ENCODE measurements around the gene AQP7.
"Not testable (repeated sequence)": the region's sequence is repeated elsewhere in the genome, so short reads cannot be mapped to it uniquely, and the experiment has no call there.

AQP7 gene

GRCh38 chr9:33433871-33434270, 31.5 kb upstream of the AQP7 start:
- DNase-seq (ENCODE audit: low read depth): no peak

- DNase-seq (ENCODE audit: low read depth): no peak
These were observed 29.1 kb upstream of the AQP7 start for GRCh38 chr9:33431420-33431819.

DNA sequence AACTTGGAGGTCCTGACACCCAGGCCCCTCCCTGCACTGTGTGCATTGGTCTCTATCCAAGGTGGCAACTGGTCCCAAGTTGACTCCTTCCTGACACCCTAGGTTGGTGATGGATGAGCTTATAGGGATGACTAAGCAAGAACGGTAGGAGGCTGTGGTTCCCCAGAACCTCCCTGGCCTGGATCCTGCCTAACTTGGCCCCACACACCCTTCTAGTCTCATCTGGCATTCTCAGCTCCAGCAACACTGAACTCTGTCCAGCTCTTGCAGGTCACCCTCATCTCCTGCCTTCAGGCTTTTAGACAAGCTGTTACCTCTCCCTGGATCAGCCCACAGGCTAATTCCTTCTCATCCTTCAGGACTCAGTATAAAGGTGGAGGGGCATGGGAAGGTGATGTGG, 28.6 kb upstream of the AQP7 start:
- peak; percentile 18 for DNase-seq (ENCODE audit: low read depth)

- DNase-seq (ENCODE audit: low read depth): no peak
These were observed 27.1 kb upstream of the AQP7 start for GRCh38 chr9:33429256-33429985.

DNA sequence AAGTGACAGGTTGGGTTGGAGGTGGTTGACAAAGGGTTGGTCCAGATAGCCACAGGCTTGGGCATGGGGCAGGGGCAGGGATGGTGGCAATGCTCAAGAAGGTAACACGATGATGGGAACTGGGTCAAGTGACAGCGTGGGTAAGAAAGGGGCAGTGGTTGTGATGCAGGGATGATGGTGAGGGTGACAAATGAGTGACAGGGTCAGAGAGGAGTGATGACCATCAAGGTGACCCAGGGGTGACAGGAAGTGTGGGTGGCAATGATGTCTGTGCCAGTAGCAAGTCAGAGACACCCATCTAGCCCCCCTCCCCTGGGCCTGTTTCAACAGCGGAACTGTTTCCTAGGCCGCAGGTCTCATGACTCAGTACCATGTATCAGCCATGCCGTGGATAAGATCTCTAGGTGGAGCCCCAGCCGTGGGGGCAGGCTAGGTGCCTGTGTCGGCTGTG, 24.5 kb upstream of the AQP7 start:
- DNase-seq (ENCODE audit: low read depth): no peak

- peak; percentile 12 for DNase-seq (ENCODE audit: low read depth)
These were observed 22.8 kb upstream of the AQP7 start for GRCh38 chr9:33425128-33425533.

DNA sequence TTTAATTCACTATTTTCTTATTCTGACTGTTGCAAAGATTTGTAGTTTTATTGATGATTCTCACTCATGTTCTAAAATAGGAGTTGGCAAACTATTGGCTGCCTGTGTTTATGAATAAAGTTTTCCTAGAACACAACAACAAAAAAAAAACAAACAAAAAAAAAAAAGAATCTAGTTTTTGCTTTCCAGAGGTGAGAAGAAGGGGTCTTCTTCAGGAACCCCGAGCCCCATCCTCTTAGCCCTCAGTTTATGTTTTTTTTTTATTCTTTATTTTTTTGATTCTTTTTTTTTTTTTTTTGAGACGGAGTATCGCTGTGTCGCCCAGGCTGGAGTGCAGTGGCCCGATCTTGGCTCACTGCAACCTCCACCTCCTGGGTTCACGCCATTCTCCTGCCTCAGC, 22.1 kb upstream of the AQP7 start:
- DNase-seq (ENCODE audit: low read depth): not testable (repeated sequence)

- DNase-seq (ENCODE audit: low read depth): not testable (repeated sequence)
These were observed 21.7 kb upstream of the AQP7 start for GRCh38 chr9:33424043-33424442.

- no peak for DNase-seq (ENCODE audit: low read depth)
These were observed 17.4 kb upstream of the AQP7 start for GRCh38 chr9:33419708-33420303.

DNA sequence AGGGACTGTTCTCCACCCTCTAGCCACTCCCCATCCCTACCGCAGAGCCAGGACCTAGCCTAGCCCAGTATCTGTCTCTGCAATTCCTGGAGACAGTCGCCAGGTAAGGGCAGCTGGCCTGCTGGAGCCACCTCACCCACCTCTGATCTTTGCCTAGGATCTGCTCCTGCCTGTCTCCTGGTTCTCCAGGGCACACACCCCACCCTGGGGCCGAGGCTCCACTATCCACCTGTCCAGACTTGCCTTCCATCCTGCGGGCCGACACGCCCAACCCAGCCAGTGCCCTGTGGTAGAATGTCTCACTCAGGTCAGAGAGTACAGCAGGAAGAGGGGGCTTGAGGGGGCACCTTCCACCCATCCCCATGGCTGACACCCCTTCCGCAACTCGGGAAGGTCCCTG, 15.7 kb upstream of the AQP7 start:
- no peak for DNase-seq (ENCODE audit: low read depth)

DNA sequence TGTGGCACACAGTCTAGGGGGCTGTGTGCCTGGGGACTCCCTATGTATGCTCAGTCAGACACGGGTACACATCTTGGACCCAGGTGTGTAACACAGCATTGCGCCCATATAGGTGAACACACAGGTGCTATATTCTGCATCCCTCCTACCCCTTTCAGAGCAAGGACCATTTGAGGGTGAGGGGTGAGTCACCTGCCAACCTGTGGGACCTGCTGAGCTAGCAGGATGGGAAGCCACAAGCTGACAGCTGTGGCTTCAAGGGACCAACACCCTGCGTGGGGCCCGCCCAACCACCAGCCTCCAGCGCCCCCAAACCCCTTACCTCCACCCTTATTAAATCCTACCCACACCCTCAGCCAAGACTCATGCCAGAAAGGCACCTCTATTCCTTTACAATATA, 14.6 kb upstream of the AQP7 start:
- DNase-seq (ENCODE audit: low read depth): no peak

- no peak for DNase-seq (ENCODE audit: low read depth)
These were observed 13.2 kb upstream of the AQP7 start for GRCh38 chr9:33415501-33416038.

GRCh38 chr9:33414889-33415500, 12.6 kb upstream of the AQP7 start:
- no peak for DNase-seq (ENCODE audit: low read depth)

DNA sequence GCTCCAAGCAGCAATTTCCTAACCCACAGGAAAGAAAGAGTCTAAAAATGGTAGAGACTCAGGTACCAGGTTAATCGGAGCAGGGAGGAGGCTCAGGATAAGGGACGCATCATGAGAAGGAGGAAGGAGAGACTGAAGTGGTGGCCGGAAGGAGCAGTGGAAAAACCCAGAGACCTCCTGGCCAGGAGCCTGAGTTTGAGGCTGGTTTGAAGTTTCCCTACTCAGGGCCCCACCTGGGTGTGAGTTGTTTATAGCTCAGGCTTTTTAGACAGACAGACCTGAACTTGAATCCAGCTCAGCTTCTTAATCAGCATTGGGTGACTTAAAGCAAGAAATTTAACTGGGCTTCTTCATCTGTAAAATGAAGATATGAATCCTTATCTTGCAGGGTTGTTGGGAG, 11.9 kb upstream of the AQP7 start:
- no peak for DNase-seq (ENCODE audit: low read depth)

GRCh38 chr9:33408087-33408486, 5.7 kb upstream of the AQP7 start:
- no peak for DNase-seq (ENCODE audit: low read depth)

DNA sequence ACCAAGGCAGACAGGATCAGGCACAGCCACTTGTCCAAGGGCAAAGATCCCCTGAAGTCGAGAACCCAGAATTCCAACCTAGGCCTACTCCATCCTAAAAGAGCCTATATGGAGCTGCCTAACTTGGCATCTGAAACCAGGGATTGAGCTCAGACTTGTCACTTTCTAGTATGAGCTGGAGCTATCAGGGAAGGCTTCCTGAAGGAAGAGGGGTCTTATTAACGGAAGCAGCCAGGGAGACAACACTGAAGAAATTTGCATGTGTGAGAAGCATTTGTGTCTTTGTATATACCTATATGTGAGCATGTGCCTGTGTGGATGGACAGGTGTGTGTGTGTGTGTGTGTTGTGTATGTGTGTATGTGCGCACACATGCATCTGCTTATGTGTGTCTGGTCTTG, 4.7 kb upstream of the AQP7 start:
- no peak for DNase-seq (ENCODE audit: low read depth)

DNA sequence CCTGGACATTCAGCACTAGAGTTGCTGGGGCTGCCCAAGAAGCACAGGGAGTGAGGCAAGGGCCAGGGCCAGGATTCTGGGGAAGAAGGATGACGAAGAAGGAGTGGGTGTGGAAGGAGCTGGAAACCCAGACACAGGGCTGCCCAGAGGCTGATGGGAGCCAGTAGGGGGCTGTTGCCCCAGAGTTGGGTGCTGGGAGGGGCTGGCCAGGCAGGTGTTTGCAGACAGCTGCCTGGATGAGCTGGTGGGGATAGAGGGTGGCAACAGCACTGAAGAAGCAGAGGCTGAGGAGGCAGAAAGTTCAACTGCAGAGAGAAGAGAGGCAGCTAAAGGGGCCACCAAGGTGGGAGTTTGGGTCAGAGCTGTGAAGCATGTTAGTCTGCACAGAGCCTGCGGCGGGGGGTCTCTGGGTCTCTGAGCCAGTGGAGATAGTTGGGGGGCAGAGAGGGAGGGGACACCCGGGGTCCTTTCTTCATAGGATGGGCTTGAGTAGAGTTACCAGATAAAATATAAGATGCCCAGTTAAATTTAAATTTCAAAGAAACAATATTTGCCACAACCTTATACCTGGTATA, 2.5 kb upstream of the AQP7 start:
- no peak for DNase-seq (ENCODE audit: low read depth)

GRCh38 chr9:33403941-33404787, 1.8 kb upstream of the AQP7 start:
- DNase-seq (ENCODE audit: low read depth): no peak

DNA sequence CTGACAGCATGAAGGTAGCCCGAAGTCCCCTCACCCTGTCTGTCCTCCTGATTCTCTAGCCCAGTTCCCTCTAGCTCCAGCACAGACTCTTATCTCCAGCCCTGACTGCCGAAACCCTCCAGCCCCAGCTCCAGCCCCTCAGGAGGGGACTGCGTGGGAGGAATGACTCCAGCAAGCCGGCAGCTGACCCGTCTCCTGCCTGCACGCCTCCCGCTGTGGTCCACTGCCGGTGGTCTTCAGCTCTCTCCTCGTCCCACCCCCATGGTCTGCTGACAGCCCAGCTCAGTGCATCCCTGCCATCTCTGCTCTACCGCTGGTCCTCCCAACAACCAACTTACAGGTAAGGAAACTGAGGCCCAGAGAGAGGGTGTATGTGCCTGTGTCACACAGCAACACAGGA, 559 bp downstream of the AQP7 start:
- not testable (repeated sequence) for DNase-seq (ENCODE audit: low read depth)

DNA sequence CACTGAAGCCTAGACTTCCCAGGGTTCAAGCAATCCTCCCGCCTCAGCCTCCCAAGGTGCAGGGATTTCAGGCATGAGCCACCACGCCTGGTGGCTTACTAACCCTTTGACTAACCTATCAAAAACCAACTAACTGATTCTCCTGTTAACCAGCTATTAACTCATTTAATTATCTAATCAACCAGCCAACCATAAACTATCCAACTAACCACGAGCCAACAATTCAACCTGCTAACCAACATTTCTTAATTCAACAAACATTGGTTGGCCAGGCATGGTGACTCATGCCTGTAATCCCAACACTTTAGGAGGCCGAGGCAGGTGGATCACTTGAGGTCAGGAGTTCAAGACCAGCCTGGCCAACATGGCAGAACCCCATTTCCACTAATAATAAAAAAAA, 3.3 kb downstream of the AQP7 start:
- DNase-seq (ENCODE audit: low read depth): not testable (repeated sequence)

GRCh38 chr9:33397801-33398200, 4.6 kb downstream of the AQP7 start:
- DNase-seq (ENCODE audit: low read depth): not testable (repeated sequence)
